ENCODE results near the gene NCKAP5.

The NCKAP5 gene

GRCh38 chr2:132642415-132642814, 925.8 kb downstream of the NCKAP5 start:
- TF ChIP-seq CTCF (IDR thresholded peaks at IDR 0.05; ENCODE audit: insufficient read depth, low read length, poor library complexity, severe bottlenecking) = no peak
- no peaks in the 10 kb centered on the region; the same call in 1 of the 2 replicates for H3K27me3 ChIP-seq (replicated peaks; ENCODE audit: control insufficient read depth, insufficient read depth, low read length)
- H3K36me3 ChIP-seq (ENCODE audit: control insufficient read depth, insufficient read depth, low read length) = no peaks in the 10 kb centered on the region
- H3K4me3 ChIP-seq (replicated peaks; ENCODE audit: low read depth, low read length) = no peak overlapping the region
- DNase-seq (ENCODE audit: extremely low read depth, insufficient read length) = no peak

- no peaks in the 10 kb centered on the region; the same call in 1 of the 2 replicates for H3K27me3 ChIP-seq (replicated peaks; ENCODE audit: control insufficient read depth, insufficient read depth, low read length)
- no peaks in the 10 kb centered on the region for H3K36me3 ChIP-seq (ENCODE audit: control insufficient read depth, insufficient read depth, low read length)
- no peak for TF ChIP-seq CTCF (IDR thresholded peaks at IDR 0.05; ENCODE audit: insufficient read depth, low read length, poor library complexity, severe bottlenecking)
- no peak for DNase-seq (ENCODE audit: extremely low read depth, insufficient read length)
- H3K4me3 ChIP-seq (replicated peaks; ENCODE audit: low read depth, low read length) = no peak overlapping the region
Observed at GRCh38 chr2:132641819-132642218, 926.4 kb downstream of the NCKAP5 start.

- Histone ChIP-seq H3K27me3 (replicated peaks; ENCODE audit: control insufficient read depth, insufficient read depth, low read length) (no peaks in the 10 kb centered on the region), H3K36me3 (ENCODE audit: control insufficient read depth, insufficient read depth, low read length) (no peaks in the 10 kb centered on the region), H3K4me3 (replicated peaks; ENCODE audit: low read depth, low read length) (no peak overlapping the region)
- TF ChIP-seq CTCF (IDR thresholded peaks at IDR 0.05; ENCODE audit: insufficient read depth, low read length, poor library complexity, severe bottlenecking) = no peak
- DNase-seq (ENCODE audit: extremely low read depth, insufficient read length) = no peak
Observed at GRCh38 chr2:132640116-132640515, 928.1 kb downstream of the NCKAP5 start.

- Histone ChIP-seq H3K27me3 (replicated peaks; ENCODE audit: control insufficient read depth, insufficient read depth, low read length) (no peaks in the 10 kb centered on the region), H3K4me3 (replicated peaks; ENCODE audit: low read depth, low read length) (no peak overlapping the region), H3K36me3 (ENCODE audit: control insufficient read depth, insufficient read depth, low read length) (no peaks in the 10 kb centered on the region)
- no peak for TF ChIP-seq CTCF (IDR thresholded peaks at IDR 0.05; ENCODE audit: insufficient read depth, low read length, poor library complexity, severe bottlenecking)
- DNase-seq (ENCODE audit: extremely low read depth, insufficient read length) = no peak
Observed at GRCh38 chr2:132638313-132639040, 929.8 kb downstream of the NCKAP5 start.

- TF ChIP-seq CTCF (IDR thresholded peaks at IDR 0.05; ENCODE audit: insufficient read depth, low read length, poor library complexity, severe bottlenecking) = no peak
- DNase-seq (ENCODE audit: extremely low read depth, insufficient read length) = no peak
Observed at GRCh38 chr2:132636346-132636745, 931.9 kb downstream of the NCKAP5 start.

More at GRCh38 chr2:132636346-132636745, 931.9 kb downstream of the NCKAP5 start:
- Histone ChIP-seq H3K4me3 (replicated peaks; ENCODE audit: low read depth, low read length) (no peak overlapping the region), H3K36me3 (ENCODE audit: control insufficient read depth, insufficient read depth, low read length) (no peaks in the 10 kb centered on the region), H3K27me3 (replicated peaks; ENCODE audit: control insufficient read depth, insufficient read depth, low read length) (no peaks in the 10 kb centered on the region)

Data from GM06990 (cell line).